ENCODE measurements around the gene TAX1BP3.

Gene TAX1BP3

DNA sequence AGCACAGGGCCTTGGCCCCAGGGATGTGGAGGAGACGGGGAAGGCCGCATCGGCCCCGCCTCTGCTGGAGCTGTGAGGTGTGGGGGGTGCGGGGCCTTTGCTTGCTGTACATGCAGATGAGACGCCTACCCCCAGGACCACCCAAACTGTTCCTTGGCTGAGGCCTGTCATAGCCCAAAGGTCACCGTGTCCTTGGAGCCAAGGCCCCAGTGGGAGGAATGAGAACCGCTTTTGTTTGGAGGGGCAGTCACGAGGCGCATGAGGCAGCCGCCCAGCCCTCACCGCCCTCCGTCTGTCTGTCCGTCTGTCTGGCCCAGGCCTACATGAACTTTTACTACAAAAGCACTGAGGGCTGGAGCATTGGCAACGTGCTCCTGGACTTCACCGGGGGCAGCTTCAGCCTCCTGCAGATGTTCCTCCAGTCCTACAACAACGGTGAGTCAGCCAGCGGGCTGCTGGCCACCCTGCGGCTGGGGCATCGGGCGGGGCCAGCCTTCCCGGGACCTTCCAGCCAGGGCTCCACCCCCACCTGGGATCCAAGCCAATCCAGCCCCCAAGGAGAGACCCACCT, 8.8 kb downstream of the TAX1BP3 start:
- in situ Hi-C loops (cut with HindIII; ENCODE audit: low pct_ligation_motif_present, low sequenced_read_pairs): no loop called here
- peak; percentile 75 for DNase-seq
- Histone ChIP-seq H3K4me3 (ENCODE audit: low read depth, low read length) (no peak overlapping the region), H3K36me3 (replicated peaks) (peaks cover 20% of the 10 kb centered on the region), H3K27me3 (replicated peaks) (no peaks in the 10 kb centered on the region), H3K27ac (peak overlapping the region; percentile 49)
- TF ChIP-seq, protein P1, sequence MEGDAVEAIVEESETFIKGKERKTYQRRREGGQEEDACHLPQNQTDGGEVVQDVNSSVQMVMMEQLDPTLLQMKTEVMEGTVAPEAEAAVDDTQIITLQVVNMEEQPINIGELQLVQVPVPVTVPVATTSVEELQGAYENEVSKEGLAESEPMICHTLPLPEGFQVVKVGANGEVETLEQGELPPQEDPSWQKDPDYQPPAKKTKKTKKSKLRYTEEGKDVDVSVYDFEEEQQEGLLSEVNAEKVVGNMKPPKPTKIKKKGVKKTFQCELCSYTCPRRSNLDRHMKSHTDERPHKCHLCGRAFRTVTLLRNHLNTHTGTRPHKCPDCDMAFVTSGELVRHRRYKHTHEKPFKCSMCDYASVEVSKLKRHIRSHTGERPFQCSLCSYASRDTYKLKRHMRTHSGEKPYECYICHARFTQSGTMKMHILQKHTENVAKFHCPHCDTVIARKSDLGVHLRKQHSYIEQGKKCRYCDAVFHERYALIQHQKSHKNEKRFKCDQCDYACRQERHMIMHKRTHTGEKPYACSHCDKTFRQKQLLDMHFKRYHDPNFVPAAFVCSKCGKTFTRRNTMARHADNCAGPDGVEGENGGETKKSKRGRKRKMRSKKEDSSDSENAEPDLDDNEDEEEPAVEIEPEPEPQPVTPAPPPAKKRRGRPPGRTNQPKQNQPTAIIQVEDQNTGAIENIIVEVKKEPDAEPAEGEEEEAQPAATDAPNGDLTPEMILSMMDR (IDR thresholded peaks at IDR 0.05; ENCODE audit: low read depth, low read length, missing control alignments): peak; percentile 50

DNA sequence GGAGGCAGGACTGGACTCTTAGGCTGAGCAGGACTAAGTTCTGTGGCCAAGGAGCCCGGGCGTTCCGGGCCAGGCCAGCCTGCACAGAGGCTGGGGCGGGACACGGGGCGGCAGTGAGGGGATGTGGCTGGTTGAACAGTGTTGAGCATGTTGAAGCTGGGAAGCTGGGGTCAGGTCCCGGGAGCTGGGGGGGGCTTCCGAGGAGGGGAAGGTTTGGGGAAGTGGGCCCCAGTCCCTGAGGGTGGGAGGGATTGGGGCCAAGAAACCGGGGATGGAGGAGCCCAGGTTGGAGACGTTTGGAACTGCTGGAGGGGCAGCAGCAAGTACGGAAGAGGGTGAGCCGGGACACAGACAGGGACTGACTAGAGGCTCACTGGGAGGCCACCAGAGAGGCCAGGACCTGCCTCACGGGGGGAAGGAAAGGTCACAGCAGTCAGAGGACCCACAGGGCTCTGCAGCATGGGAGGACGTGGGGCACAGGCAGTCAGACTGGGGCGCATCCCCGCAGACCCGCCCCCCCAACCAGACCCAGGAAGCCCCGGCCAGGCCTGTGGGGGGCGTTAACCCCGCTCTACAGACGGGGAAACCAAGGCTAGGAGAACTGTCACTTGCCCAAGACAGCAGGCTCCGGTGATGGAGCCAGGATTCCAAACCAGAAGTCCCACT, 9.5 kb downstream of the TAX1BP3 start:
- H3K4me3 ChIP-seq (ENCODE audit: low read depth, low read length): no peak overlapping the region
- no peak for DNase-seq
- H3K36me3 ChIP-seq (replicated peaks): peaks cover 13% of the 10 kb centered on the region
- in situ Hi-C loops (cut with HindIII; ENCODE audit: low pct_ligation_motif_present, low sequenced_read_pairs): no loop called here
- H3K27me3 ChIP-seq (replicated peaks): no peaks in the 10 kb centered on the region
- H3K27ac ChIP-seq: peak overlapping the region; percentile 49
- TF ChIP-seq, protein P1 (IDR thresholded peaks at IDR 0.05; ENCODE audit: low read depth, low read length, missing control alignments): no peak

DNA sequence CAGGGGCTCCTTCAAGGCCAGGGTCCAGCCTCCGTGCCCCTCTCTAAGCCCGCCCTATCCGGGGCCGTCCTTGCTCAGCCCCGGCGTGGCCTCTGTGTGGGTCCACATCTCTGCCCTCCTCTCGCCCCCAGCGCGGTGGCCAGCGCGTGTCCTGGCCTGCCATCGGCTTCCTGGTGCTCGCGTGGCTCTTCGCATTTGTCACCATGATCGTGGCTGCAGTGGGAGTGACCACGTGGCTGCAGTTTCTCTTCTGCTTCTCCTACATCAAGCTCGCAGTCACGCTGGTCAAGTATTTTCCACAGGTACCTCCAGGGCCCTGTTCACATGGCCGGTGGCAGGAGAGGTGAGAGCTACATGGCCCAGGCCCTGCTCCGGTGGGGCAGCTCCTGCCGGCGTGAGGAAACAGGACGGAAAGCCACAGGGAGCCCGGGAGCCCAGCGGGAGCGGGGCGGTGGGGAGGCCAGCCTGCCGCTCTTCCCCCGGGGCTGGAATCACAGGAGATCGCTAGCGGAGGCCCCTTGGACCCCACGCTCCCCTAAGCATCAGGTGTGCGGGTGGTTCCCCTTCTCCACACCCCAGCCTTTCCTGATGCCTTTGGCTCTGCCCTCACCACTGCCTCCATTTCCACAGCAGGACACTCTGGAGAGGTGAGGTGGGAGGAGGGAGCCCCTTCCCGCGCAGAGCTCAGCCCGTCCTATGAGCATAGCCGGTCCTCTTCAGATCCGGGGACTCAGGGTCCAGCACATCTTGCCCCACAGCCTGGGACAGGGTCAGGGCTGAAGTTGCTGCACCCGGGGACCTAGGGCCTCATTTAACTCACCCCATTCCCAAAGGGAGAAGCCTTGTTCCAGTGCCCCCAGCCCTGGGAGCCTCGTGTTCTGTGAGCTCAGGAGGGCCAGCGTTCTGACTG, 10.2 kb downstream of the TAX1BP3 start:
- no peak overlapping the region for H3K4me3 ChIP-seq (ENCODE audit: low read depth, low read length)

GRCh38 chr17:3657588-3657869, 10.8 kb downstream of the TAX1BP3 start:
- Histone ChIP-seq H3K4me3 (ENCODE audit: low read depth, low read length) (no peak overlapping the region), H3K27ac (no peak overlapping the region), H3K27me3 (replicated peaks) (no peaks in the 10 kb centered on the region), H3K36me3 (replicated peaks) (peaks cover 3% of the 10 kb centered on the region)
- in situ Hi-C loops (cut with HindIII; ENCODE audit: low pct_ligation_motif_present, low sequenced_read_pairs): no loop called here
- TF ChIP-seq, protein P1 (IDR thresholded peaks at IDR 0.05; ENCODE audit: low read depth, low read length, missing control alignments): no peak
- no peak for DNase-seq

More for the DNA sequence above, 10.2 kb downstream of the TAX1BP3 start:
- in situ Hi-C loops (cut with HindIII; ENCODE audit: low pct_ligation_motif_present, low sequenced_read_pairs): no loop called here
- Histone ChIP-seq H3K27ac (no peak overlapping the region), H3K27me3 (replicated peaks) (no peaks in the 10 kb centered on the region), H3K36me3 (replicated peaks) (peaks cover 5% of the 10 kb centered on the region)
- TF ChIP-seq, protein P1 (IDR thresholded peaks at IDR 0.05; ENCODE audit: low read depth, low read length, missing control alignments): no peak
- DNase-seq: no peak

DNA sequence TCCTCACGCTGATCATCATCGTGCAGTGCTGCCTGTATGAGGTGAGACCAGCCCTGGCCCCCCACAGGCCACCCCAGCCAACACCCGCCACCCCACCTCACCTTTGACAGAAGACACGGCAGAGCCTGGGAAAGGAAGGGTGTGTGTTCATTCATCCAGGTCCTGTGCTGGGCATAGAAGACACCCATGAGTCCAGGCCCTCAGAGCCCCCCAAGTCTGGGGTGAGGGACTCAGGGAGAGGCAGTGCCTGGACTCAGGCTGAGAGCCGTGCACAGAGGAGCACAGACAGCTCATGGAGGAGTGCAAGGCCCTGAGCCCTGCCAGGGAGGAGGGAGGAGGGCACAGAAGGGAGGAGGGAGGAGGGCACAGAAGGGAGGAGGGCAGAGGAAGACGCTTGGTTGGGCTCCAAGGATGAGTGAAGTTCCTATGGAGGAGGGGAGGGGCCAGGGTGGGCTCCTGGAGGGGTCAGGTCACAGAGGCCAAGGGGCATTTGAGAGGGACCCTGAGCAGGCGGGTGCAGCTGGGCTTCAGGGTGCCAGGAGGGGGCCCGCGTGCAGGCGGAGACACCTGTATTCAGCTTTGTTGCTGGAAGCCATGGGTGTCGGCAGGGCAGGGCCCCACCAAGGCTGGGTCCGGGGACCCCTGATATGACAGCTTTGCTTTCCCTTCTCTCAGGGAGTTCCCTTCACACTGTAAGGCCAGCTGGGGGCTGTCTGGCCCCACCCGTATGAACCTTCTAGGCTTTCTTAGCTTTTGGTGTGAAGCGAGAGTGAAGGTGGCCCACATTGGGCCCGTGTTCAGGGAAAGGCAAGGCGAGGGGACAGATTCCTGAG, 11.4 kb downstream of the TAX1BP3 start:
- H3K36me3 ChIP-seq (replicated peaks): no peaks in the 10 kb centered on the region
- H3K27me3 ChIP-seq (replicated peaks): no peaks in the 10 kb centered on the region
- no peak for DNase-seq
- no peak overlapping the region for H3K4me3 ChIP-seq (ENCODE audit: low read depth, low read length)
- TF ChIP-seq, protein P1 (IDR thresholded peaks at IDR 0.05; ENCODE audit: low read depth, low read length, missing control alignments): no peak
- H3K27ac ChIP-seq: no peak overlapping the region
- in situ Hi-C loops (cut with HindIII; ENCODE audit: low pct_ligation_motif_present, low sequenced_read_pairs): no loop called here
